Activated CD4-positive, alpha-beta memory T cell treated with anti-CD3 and anti-CD28 coated beads, Interleukin-2, amount 10 ng/mL, durations not matched to agents 7 days and 5 days (primary cell): ENCODE results near the gene TMC8. TPM values are rescaled to one million over a fixed set of nuclear protein-coding genes. Genes with fewer than 3 reads are reported as not detected.

Experiments
- CTCF ChIA-PET: fragments of 350-600 bp; sonication (Branson Sonifier 250); formaldehyde crosslinking; loops from one replicate; lab custom pipeline; 2021; ENCODE audit warnings: antibody characterized with exemption, inconsistent platforms; lab: Charles Lee
- POLR2A ChIA-PET: fragments of 350-600 bp; sonication (Branson Sonifier 250); formaldehyde crosslinking; loops from one replicate; lab custom pipeline; 2021; ENCODE audit warnings: antibody characterized with exemption; lab: Charles Lee
- DNase-seq: peaks from one replicate; pipeline ENCODE4 v3.0.0-alpha.2; 2020
- H3K27ac Mint-ChIP-seq: one replicate; pipeline ENCODE4 v1.8.0; 2021; ENCODE audit warnings: mild to moderate bottlenecking, mixed read lengths
- H3K27me3 Mint-ChIP-seq: one replicate; pipeline ENCODE4 v1.8.0; 2021; ENCODE audit warnings: mixed read lengths
- H3K36me3 Mint-ChIP-seq: one replicate; pipeline ENCODE4 v1.8.0; 2021; ENCODE audit warnings: low read depth, mixed read lengths
- H3K4me1 Mint-ChIP-seq: one replicate; pipeline ENCODE4 v1.8.0; 2021; ENCODE audit warnings: mixed read lengths
- H3K4me3 Mint-ChIP-seq: one replicate; pipeline ENCODE4 v1.8.0; 2021; ENCODE audit warnings: mild to moderate bottlenecking, mixed read lengths
- H3K9me3 Mint-ChIP-seq: one replicate; pipeline ENCODE4 v1.8.0; 2021; ENCODE audit warnings: mixed read lengths
- total RNA-seq, 2 experiments: library from RNA; stranded (reverse); gene quantifications; one replicate each; pipeline ENCODE4 v1.2.3, GENCODE V29; 2021

The TMC8 gene
- total RNA-seq, 2 experiments from 2014 or later = 316 to 334 TPM

DNA sequence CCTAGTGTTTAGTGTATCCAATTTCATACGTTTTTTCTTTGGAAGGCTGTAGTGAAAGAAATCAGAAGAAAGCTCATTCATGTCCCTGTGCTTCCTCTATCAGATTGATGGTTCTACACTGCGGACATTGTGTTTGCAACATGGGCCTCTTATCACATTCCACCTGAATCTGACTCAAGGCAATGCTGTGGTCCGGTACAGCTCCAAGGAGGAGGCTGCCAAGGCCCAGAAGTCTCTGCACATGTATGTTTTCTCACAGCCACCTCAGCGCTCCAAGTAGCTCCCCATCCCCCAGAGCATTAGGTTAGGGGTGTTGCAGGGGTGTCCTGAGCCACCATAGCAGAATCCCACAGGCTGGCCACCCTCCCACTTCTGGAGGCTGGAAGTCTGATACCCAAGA lies 27.3 kb upstream of the TMC8 start:
- H3K36me3 Mint-ChIP-seq = peaks cover 42% of the 10 kb centered on the region
- H3K4me3 Mint-ChIP-seq = no peak overlapping the region
- H3K9me3 Mint-ChIP-seq = no peaks in the 10 kb centered on the region
- H3K27ac Mint-ChIP-seq = no peak overlapping the region
- CTCF ChIA-PET = interaction anchor here (1.1 kb wide), 1 partner anchor 18 kb away, joined by 3 read pairs; no protein-coding TSS in a partner anchor
- POLR2A ChIA-PET = no interaction called here
- no peak for DNase-seq
- H3K4me1 Mint-ChIP-seq = no peaks in the 10 kb centered on the region
- no peaks in the 10 kb centered on the region for H3K27me3 Mint-ChIP-seq

DNA sequence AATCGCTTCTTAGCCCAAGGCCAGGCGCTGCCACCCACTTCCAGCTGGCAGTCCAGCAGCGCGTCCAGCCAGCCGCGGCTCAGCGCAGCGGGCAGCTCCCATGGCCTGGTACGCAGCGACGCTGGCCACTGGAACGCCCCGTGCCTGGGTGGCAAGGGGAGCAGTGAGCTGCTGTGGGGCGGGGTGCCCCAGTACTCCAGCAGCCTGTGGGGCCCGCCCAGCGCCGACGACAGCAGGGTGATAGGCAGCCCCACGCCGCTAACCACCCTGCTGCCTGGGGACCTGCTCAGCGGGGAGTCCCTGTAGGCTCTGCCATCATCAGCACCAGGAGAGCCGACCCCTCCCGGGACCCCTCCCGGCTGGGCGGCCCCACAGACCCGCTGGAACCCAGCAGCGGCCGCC lies 26.0 kb upstream of the TMC8 start:
- Mint-ChIP-seq H3K9me3 (no peaks in the 10 kb centered on the region), H3K4me1 (no peaks in the 10 kb centered on the region), H3K4me3 (no peak overlapping the region), H3K27ac (no peak overlapping the region), H3K27me3 (no peaks in the 10 kb centered on the region), H3K36me3 (peaks cover 40% of the 10 kb centered on the region)
- ChIA-PET CTCF (interaction anchor here (1.3 kb wide), 1 partner anchor 36 kb away, joined by 3 read pairs; no protein-coding TSS in a partner anchor), POLR2A (no interaction called here)
- DNase-seq = no peak

DNA sequence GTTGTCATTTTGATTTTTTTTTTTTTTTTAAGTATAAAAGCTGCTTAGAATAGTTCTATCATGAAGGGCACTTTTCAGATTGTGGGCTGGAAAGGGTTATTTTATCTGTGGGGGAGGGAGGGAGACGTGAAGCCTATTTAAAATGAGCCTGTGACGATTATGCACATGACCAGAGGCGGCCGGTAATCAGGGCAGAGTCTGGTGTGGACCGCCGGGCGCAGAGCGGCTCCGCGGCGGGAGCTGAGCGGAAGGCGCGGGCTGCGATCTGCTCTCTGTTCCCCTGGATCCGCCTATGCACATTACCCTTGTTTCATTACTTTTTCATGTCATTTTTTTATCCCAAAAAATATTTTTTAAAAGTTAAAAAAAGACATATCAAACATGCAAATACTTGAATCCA lies 25.5 kb upstream of the TMC8 start:
- peaks cover 37% of the 10 kb centered on the region for H3K36me3 Mint-ChIP-seq
- no peak for DNase-seq
- no peaks in the 10 kb centered on the region for H3K9me3 Mint-ChIP-seq
- ChIA-PET CTCF (interaction anchor here (1.3 kb wide), 1 partner anchor 35 kb away, joined by 3 read pairs; no protein-coding TSS in a partner anchor), POLR2A (no interaction called here)
- H3K27ac Mint-ChIP-seq = no peak overlapping the region
- no peaks in the 10 kb centered on the region for H3K27me3 Mint-ChIP-seq
- no peaks in the 10 kb centered on the region for H3K4me1 Mint-ChIP-seq
- no peak overlapping the region for H3K4me3 Mint-ChIP-seq

DNA sequence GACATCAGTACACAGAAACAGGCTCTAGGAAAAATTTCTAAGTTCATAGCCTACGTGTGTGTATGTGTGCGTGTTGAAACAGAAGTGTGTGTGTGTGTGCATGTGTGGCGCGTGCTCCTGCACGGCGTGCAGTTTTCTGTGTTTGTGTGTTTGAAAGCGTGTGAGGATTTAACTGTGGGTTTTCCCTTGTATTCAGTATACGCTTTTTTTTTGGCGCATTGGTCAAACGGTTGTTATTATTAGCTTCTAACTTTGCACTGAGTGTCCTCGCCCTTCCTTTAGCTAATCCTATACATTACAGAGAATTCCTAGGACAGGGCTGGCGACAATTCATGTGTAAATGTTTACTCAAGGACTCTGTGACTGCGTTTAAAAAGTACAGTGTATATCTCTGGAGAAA lies 25.0 kb upstream of the TMC8 start:
- no peak for DNase-seq
- POLR2A ChIA-PET = no interaction called here
- Mint-ChIP-seq H3K27me3 (no peaks in the 10 kb centered on the region), H3K9me3 (no peaks in the 10 kb centered on the region), H3K4me3 (no peak overlapping the region), H3K4me1 (peaks cover under 1% of the 10 kb centered on the region), H3K27ac (no peak overlapping the region), H3K36me3 (peaks cover 37% of the 10 kb centered on the region)
- CTCF ChIA-PET = interaction anchor here (1.1 to 1.3 kb wide), 3 partner anchors 32 to 65 kb away, joined by 3 read pairs; no protein-coding TSS in a partner anchor

DNA sequence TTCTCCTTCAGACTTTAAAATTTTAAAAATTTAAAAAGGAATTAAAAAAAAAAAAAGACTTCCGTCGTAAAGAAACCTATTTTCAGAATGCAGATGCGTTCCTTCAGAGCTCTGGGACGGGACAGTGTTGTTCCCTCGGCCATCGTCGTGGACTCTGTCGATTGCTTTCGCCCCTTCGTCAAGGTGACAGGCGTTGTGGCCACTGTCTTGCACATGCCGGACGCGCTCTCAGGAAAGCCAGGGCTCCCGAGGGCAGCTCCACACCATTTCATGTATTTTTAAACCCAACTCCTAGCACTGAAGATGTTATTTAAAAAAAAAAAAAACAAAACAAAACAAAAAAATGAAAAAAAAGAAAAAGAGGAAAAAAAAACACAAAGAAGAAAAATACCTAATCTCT lies 24.4 kb upstream of the TMC8 start:
- CTCF ChIA-PET = interaction anchor here (0.7 to 1.1 kb wide), 4 partner anchors 31 to 152 kb away, joined by 3 to 4 read pairs (median 3); no protein-coding TSS in a partner anchor
- Mint-ChIP-seq H3K4me1 (peaks cover 3% of the 10 kb centered on the region), H3K36me3 (peaks cover 39% of the 10 kb centered on the region), H3K9me3 (no peaks in the 10 kb centered on the region), H3K27me3 (no peaks in the 10 kb centered on the region), H3K4me3 (no peak overlapping the region), H3K27ac (no peak overlapping the region)
- DNase-seq = no peak
- POLR2A ChIA-PET = no interaction called here

DNA sequence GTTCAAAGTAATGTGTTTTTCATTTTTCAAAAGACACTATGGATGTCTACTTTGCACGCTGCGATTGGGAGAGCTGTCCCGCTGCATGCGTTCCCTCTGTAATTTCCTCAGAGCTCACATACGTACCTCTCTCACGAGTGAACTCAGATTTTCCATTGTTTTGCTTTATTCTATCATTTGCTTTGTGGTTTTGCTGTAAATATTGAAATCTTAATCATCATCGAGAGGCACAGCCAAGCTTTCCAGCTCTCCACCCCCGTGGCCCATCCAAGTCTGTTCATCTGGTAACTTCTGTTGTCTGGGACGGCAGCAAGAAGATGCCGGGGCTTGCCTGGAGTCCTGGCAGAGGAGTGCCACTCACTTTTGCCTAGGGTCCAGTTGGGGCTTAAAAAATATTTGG lies 23.1 kb upstream of the TMC8 start:
- H3K4me3 Mint-ChIP-seq = no peak overlapping the region
- no peak for DNase-seq
- CTCF ChIA-PET = no interaction called here
- H3K4me1 Mint-ChIP-seq = peaks cover 4% of the 10 kb centered on the region
- H3K27me3 Mint-ChIP-seq = no peaks in the 10 kb centered on the region
- H3K9me3 Mint-ChIP-seq = no peaks in the 10 kb centered on the region
- POLR2A ChIA-PET = interaction anchor here (0.5 kb wide), 1 partner anchor 101 kb away, joined by 3 read pairs; no protein-coding TSS in a partner anchor
- H3K36me3 Mint-ChIP-seq = peaks cover 37% of the 10 kb centered on the region
- peak overlapping the region; percentile 6 for H3K27ac Mint-ChIP-seq

DNA sequence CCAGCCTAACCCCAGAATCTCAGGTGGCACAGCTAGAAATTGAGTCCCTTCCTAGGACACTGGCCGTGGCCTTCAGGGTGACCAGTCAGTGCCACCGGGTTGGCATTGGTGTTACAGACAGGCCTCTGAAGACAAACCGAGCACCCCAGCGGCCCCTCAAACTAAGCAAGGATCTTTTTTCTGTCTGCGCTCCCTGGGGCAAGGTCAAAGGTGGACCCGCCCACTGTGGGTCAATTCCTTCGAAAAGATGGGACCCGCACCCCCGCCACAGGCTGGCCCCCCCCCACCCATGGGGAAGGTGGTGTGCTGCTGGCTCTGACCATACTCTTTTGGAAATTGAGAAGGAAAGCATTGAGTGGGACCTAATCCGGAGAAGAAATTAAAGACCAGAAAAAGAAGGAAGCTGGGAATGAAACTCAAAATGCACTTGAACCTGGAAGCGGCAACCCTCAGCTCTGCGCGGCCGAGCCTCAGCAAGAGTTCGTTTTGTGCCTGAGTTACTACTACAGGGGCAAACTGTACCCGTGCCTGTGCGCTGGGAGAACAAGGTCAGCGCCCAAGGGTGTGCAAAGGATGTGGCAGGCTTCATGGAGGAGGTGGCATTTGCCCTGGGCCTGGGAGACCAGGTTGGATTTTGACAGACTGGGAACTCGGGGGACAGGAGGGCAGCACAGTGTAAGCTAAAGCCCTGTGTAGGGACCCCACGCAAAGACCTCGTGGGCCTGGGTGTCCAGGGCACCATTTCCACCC lies 22.4 kb upstream of the TMC8 start:
- ChIA-PET POLR2A (interaction anchor here (0.5 to 8.8 kb wide), 3 partner anchors 20 to 102 kb away, joined by 3 to 197 read pairs (median 3); partner anchors contain the start of genes TMC6 and TMC8), CTCF (interaction anchor here (0.8 to 1.1 kb wide), 2 partner anchors 23 to 85 kb away, joined by 3 to 4 read pairs; no protein-coding TSS in a partner anchor)
- H3K27me3 Mint-ChIP-seq = no peaks in the 10 kb centered on the region
- no peak overlapping the region for H3K4me3 Mint-ChIP-seq
- H3K36me3 Mint-ChIP-seq = peaks cover 41% of the 10 kb centered on the region
- DNase-seq = no peak
- H3K4me1 Mint-ChIP-seq = peaks cover 11% of the 10 kb centered on the region
- peak overlapping the region; percentile 6 for H3K27ac Mint-ChIP-seq
- no peaks in the 10 kb centered on the region for H3K9me3 Mint-ChIP-seq

DNA sequence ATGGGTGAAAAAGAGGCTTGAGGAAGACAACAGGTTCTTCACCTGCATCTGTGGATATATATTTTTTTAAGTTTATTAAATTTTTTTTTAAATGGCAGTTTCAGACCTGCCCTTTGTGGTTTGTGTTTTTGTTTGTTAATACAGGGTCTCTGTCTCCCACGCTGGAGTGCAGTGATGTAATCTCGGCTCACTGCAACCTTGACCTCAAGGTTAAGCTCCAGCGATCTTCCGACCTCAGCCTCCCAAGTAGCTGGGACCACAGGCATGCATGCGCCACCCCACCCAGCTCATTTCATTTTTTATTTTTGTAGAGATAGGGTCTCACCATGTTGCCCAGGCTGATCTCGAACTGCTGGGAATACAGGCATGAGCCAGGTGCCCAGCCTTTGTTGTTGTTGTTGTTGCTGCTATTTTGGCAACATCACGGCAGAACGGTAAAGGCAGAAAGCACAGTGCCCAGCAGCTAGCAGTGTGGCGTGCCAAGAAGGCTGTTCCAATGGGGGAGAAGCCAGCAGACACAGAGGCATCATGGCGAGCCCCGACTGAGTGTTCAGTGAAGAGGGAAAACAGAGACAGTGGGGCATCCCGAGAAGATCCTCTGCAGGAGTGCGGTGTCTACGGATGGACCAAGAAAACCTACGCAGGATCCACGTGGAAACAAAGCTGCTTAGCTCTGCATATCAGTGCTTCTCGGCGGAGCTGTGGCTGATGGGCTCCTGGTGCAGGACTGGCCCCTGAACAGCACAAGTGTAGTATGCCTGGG lies 21.7 kb upstream of the TMC8 start:
- ChIA-PET CTCF (interaction anchor here (0.6 to 1.6 kb wide), 4 partner anchors 24 to 1289 kb away, joined by 3 to 6 read pairs (median 4); no protein-coding TSS in a partner anchor), POLR2A (interaction anchor here (1.2 to 8.8 kb wide), 2 partner anchors 20 to 75 kb away, joined by 3 to 197 read pairs; partner anchors contain the start of genes TMC6 and TMC8)
- no peak overlapping the region for H3K27ac Mint-ChIP-seq
- no peaks in the 10 kb centered on the region for H3K9me3 Mint-ChIP-seq
- no peaks in the 10 kb centered on the region for H3K27me3 Mint-ChIP-seq
- DNase-seq = no peak
- peaks cover 19% of the 10 kb centered on the region for H3K4me1 Mint-ChIP-seq
- H3K4me3 Mint-ChIP-seq = no peak overlapping the region
- H3K36me3 Mint-ChIP-seq = peaks cover 45% of the 10 kb centered on the region

DNA sequence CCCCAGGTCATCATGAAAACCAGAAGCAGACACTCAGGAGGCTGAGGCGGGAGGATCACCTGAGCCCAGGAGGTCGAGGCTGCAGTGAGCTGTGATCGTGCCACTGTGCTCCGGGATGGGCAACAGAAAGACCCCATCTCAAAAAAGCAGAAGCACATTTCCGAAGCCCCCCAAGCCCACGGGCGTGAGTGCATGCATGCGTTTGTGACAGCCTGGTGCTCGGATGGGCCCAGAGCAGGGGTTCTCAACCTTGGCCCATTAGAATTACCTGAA lies 21.1 kb upstream of the TMC8 start:
- Mint-ChIP-seq H3K9me3 (no peaks in the 10 kb centered on the region), H3K4me3 (no peak overlapping the region), H3K36me3 (peaks cover 50% of the 10 kb centered on the region), H3K27me3 (no peaks in the 10 kb centered on the region), H3K4me1 (peaks cover 24% of the 10 kb centered on the region), H3K27ac (no peak overlapping the region)
- DNase-seq = no peak
- ChIA-PET POLR2A (interaction anchor here (1.2 to 8.8 kb wide), 2 partner anchors 19 to 74 kb away, joined by 3 to 197 read pairs; partner anchors contain the start of genes TMC6 and TMC8), CTCF (interaction anchor here (0.6 to 1.6 kb wide), 2 partner anchors 25 to 1288 kb away, joined by 3 to 6 read pairs; no protein-coding TSS in a partner anchor)

DNA sequence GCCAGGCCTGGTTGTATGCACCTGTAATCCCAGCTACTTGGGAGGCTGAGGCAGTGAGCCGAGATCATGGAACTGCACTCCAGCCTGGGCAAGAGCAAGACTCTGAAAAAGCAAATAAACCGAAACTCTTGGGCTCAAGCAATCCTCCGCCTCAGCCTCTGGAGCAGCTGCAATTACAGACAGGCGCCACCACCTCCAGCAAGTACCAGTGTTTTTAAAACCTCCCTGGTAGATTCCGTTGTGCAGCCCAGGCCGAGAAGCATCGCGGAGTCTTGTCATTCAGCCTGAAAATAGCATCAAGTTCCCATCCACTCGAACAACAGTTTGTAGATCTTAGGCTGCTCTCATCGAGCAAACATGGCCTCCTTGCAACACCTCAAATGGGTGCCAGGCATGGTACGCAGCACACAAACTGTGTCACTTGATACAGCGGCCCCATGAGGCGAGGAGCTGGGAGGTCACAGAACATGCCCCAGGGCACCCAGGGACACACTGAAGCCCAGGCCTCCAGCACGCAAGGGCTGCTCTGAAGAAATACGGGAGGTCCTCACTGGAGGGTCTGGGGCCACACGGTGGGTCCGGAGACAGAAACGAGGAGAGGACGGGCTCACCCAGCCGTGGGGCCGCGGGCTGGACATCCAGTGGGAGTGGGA lies 20.1 kb upstream of the TMC8 start:
- H3K36me3 Mint-ChIP-seq = peaks cover 54% of the 10 kb centered on the region
- no peaks in the 10 kb centered on the region for H3K27me3 Mint-ChIP-seq
- ChIA-PET CTCF (interaction anchor here (1.6 to 4.1 kb wide), 3 partner anchors 24 to 140 kb away, joined by 3 to 20 read pairs (median 4); no protein-coding TSS in a partner anchor), POLR2A (interaction anchor here (0.9 to 8.8 kb wide), 4 partner anchors 18 to 32 kb away, joined by 3 to 197 read pairs (median 4); partner anchors contain the start of genes TMC6 and TMC8)
- H3K4me1 Mint-ChIP-seq = peaks cover 32% of the 10 kb centered on the region
- H3K4me3 Mint-ChIP-seq = no peak overlapping the region
- DNase-seq = no peak
- no peak overlapping the region for H3K27ac Mint-ChIP-seq
- no peaks in the 10 kb centered on the region for H3K9me3 Mint-ChIP-seq

DNA sequence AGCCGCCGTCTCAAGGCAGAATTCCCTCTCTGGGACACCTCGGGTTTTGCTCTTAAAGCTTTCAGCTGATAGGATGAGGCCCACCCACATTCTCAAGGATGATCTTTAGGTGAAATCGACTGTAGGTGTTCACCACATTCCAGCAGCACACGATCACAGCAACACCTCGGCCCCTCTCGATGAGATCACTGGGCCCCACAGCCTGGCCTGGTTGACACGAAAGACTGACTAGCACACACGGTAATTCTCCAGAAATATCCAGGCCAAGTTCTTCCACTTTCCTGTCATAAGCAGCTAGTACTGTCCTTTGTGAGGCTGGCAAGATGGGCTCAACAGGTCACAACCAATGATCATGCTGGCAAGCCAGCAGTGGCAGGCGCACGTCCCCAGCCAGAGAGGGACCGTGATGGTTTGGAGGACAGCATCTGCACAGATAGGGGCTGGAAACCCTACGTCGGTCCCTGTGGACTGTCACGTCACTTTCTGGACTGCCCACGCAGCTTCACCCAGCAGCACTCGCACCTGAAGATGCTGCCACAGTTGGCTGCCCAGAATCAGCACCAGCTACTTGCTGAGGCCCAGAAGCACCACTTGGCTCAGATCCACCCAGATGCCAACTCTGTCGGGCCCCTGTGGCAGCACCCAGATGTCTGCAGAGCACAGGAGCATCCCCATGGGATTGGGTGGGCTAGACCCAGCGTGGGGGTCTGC lies 19.4 kb upstream of the TMC8 start:
- no peak for DNase-seq
- Mint-ChIP-seq H3K27ac (peak overlapping the region; percentile 47), H3K4me1 (peaks cover 32% of the 10 kb centered on the region), H3K4me3 (no peak overlapping the region), H3K36me3 (peaks cover 56% of the 10 kb centered on the region), H3K27me3 (no peaks in the 10 kb centered on the region), H3K9me3 (no peaks in the 10 kb centered on the region)
- POLR2A ChIA-PET = interaction anchor here (0.9 to 8.8 kb wide), 4 partner anchors 17 to 31 kb away, joined by 3 to 197 read pairs (median 4); partner anchors contain the start of genes TMC6 and TMC8
- CTCF ChIA-PET = interaction anchor here (2.0 to 4.1 kb wide), 2 partner anchors 64 to 140 kb away, joined by 4 to 20 read pairs; no protein-coding TSS in a partner anchor
